ENCODE data around the gene GFOD2.
"Not testable (repeated sequence)": the region's sequence is repeated elsewhere in the genome, so short reads cannot be mapped to it uniquely, and the experiment has no call there.

The GFOD2 gene

GRCh38 chr16:67719048-67719777 is at the start of gene GFOD2:
GFOD2 (minus strand) TSS chr16:67719316; CDS start chr16:67685715, 33,601 bp downstream.
- H3K4me1 ChIP-seq (ENCODE audit: insufficient read depth, low read length) = peaks cover 8% of the 10 kb centered on the region
- peak within 1 kb of the TSS; percentile 99 for H3K9ac ChIP-seq (ENCODE audit: low read depth, low read length)
- no peaks in the 10 kb centered on the region; the same call in 1 of the 2 replicates for H3K36me3 ChIP-seq (ENCODE audit: insufficient read depth, low read length)
- no peaks in the 10 kb centered on the region for H3K9me3 ChIP-seq (ENCODE audit: control insufficient read depth, insufficient read depth, low read length)

- H3K9ac ChIP-seq (ENCODE audit: low read depth, low read length) = no peak overlapping the region
- no peaks in the 10 kb centered on the region for H3K36me3 ChIP-seq (ENCODE audit: insufficient read depth, low read length)
- no peaks in the 10 kb centered on the region for H3K9me3 ChIP-seq (ENCODE audit: control insufficient read depth, insufficient read depth, low read length)
- H3K4me1 ChIP-seq (ENCODE audit: insufficient read depth, low read length) = no peaks in the 10 kb centered on the region
Observed at GRCh38 chr16:67767953-67768352, 48.8 kb upstream of the GFOD2 start.

- H3K36me3 ChIP-seq (ENCODE audit: insufficient read depth, low read length) = no peaks in the 10 kb centered on the region
- H3K9me3 ChIP-seq (ENCODE audit: control insufficient read depth, insufficient read depth, low read length) = no peaks in the 10 kb centered on the region
- H3K9ac ChIP-seq (ENCODE audit: low read depth, low read length) = no peak overlapping the region
- H3K4me1 ChIP-seq (ENCODE audit: insufficient read depth, low read length) = no peaks in the 10 kb centered on the region
Observed at GRCh38 chr16:67766291-67766690, 47.2 kb upstream of the GFOD2 start.

- H3K9me3 ChIP-seq (ENCODE audit: control insufficient read depth, insufficient read depth, low read length) = no peaks in the 10 kb centered on the region
- no peak overlapping the region for H3K9ac ChIP-seq (ENCODE audit: low read depth, low read length)
- no peaks in the 10 kb centered on the region for H3K36me3 ChIP-seq (ENCODE audit: insufficient read depth, low read length)
- no peaks in the 10 kb centered on the region for H3K4me1 ChIP-seq (ENCODE audit: insufficient read depth, low read length)
Observed at GRCh38 chr16:67764158-67764667, 45.1 kb upstream of the GFOD2 start.

- no peaks in the 10 kb centered on the region for H3K36me3 ChIP-seq (ENCODE audit: insufficient read depth, low read length)
- no peaks in the 10 kb centered on the region for H3K9me3 ChIP-seq (ENCODE audit: control insufficient read depth, insufficient read depth, low read length)
- no peak overlapping the region for H3K9ac ChIP-seq (ENCODE audit: low read depth, low read length)
- H3K4me1 ChIP-seq (ENCODE audit: insufficient read depth, low read length) = no peaks in the 10 kb centered on the region
Observed at GRCh38 chr16:67763066-67763465, 44.0 kb upstream of the GFOD2 start.

GRCh38 chr16:67762385-67762784 is 43.3 kb upstream of the GFOD2 start:
- no peak overlapping the region for H3K9ac ChIP-seq (ENCODE audit: low read depth, low read length)
- H3K9me3 ChIP-seq (ENCODE audit: control insufficient read depth, insufficient read depth, low read length) = no peaks in the 10 kb centered on the region
- no peaks in the 10 kb centered on the region for H3K4me1 ChIP-seq (ENCODE audit: insufficient read depth, low read length)
- H3K36me3 ChIP-seq (ENCODE audit: insufficient read depth, low read length) = no peaks in the 10 kb centered on the region

- Histone ChIP-seq H3K36me3 (ENCODE audit: insufficient read depth, low read length) (no peaks in the 10 kb centered on the region), H3K4me1 (ENCODE audit: insufficient read depth, low read length) (no peaks in the 10 kb centered on the region), H3K9ac (ENCODE audit: low read depth, low read length) (no peak overlapping the region), H3K9me3 (ENCODE audit: control insufficient read depth, insufficient read depth, low read length) (no peaks in the 10 kb centered on the region)
Observed at GRCh38 chr16:67761924-67762323, 42.8 kb upstream of the GFOD2 start.

- Histone ChIP-seq H3K9ac (ENCODE audit: low read depth, low read length) (no peak overlapping the region), H3K36me3 (ENCODE audit: insufficient read depth, low read length) (no peaks in the 10 kb centered on the region), H3K9me3 (ENCODE audit: control insufficient read depth, insufficient read depth, low read length) (no peaks in the 10 kb centered on the region), H3K4me1 (ENCODE audit: insufficient read depth, low read length) (no peaks in the 10 kb centered on the region)
Observed at GRCh38 chr16:67760956-67761230, 41.8 kb upstream of the GFOD2 start.

- H3K9me3 ChIP-seq (ENCODE audit: control insufficient read depth, insufficient read depth, low read length) = no peaks in the 10 kb centered on the region
- no peaks in the 10 kb centered on the region for H3K36me3 ChIP-seq (ENCODE audit: insufficient read depth, low read length)
- no peaks in the 10 kb centered on the region for H3K4me1 ChIP-seq (ENCODE audit: insufficient read depth, low read length)
- H3K9ac ChIP-seq (ENCODE audit: low read depth, low read length) = no peak overlapping the region
Observed at GRCh38 chr16:67760206-67760955, 41.3 kb upstream of the GFOD2 start.

GRCh38 chr16:67758966-67759365 is 39.9 kb upstream of the GFOD2 start:
- Histone ChIP-seq H3K9me3 (ENCODE audit: control insufficient read depth, insufficient read depth, low read length) (no peaks in the 10 kb centered on the region), H3K36me3 (ENCODE audit: insufficient read depth, low read length) (no peaks in the 10 kb centered on the region), H3K9ac (ENCODE audit: low read depth, low read length) (no peak overlapping the region), H3K4me1 (ENCODE audit: insufficient read depth, low read length) (no peaks in the 10 kb centered on the region)

GRCh38 chr16:67758006-67758405 is 38.9 kb upstream of the GFOD2 start:
- Histone ChIP-seq H3K9me3 (ENCODE audit: control insufficient read depth, insufficient read depth, low read length) (no peaks in the 10 kb centered on the region), H3K36me3 (ENCODE audit: insufficient read depth, low read length) (no peaks in the 10 kb centered on the region), H3K9ac (ENCODE audit: low read depth, low read length) (no peak overlapping the region), H3K4me1 (ENCODE audit: insufficient read depth, low read length) (no peaks in the 10 kb centered on the region)

- Histone ChIP-seq H3K36me3 (ENCODE audit: insufficient read depth, low read length) (no peaks in the 10 kb centered on the region), H3K4me1 (ENCODE audit: insufficient read depth, low read length) (no peaks in the 10 kb centered on the region), H3K9ac (ENCODE audit: low read depth, low read length) (no peak overlapping the region), H3K9me3 (ENCODE audit: control insufficient read depth, insufficient read depth, low read length) (no peaks in the 10 kb centered on the region)
Observed at GRCh38 chr16:67752641-67753040, 33.5 kb upstream of the GFOD2 start.

GRCh38 chr16:67751331-67751730 is 32.2 kb upstream of the GFOD2 start:
- not testable (repeated sequence) for H3K9me3 ChIP-seq (ENCODE audit: control insufficient read depth, insufficient read depth, low read length); H3K4me1 ChIP-seq (ENCODE audit: insufficient read depth, low read length); H3K36me3 ChIP-seq (ENCODE audit: insufficient read depth, low read length); H3K9ac ChIP-seq (ENCODE audit: low read depth, low read length)

GRCh38 chr16:67750466-67750865 is 31.4 kb upstream of the GFOD2 start:
- H3K9ac ChIP-seq (ENCODE audit: low read depth, low read length) = no peak overlapping the region
- H3K4me1 ChIP-seq (ENCODE audit: insufficient read depth, low read length) = no peaks in the 10 kb centered on the region
- no peaks in the 10 kb centered on the region; the same call in 1 of the 2 replicates for H3K36me3 ChIP-seq (ENCODE audit: insufficient read depth, low read length)
- H3K9me3 ChIP-seq (ENCODE audit: control insufficient read depth, insufficient read depth, low read length) = no peaks in the 10 kb centered on the region

- H3K36me3 ChIP-seq (ENCODE audit: insufficient read depth, low read length) = peaks cover under 1% of the 10 kb centered on the region; the same call in 1 of the 2 replicates
- no peak overlapping the region for H3K9ac ChIP-seq (ENCODE audit: low read depth, low read length)
- no peaks in the 10 kb centered on the region for H3K9me3 ChIP-seq (ENCODE audit: control insufficient read depth, insufficient read depth, low read length)
Observed at GRCh38 chr16:67749436-67750078, 30.4 kb upstream of the GFOD2 start.

More at GRCh38 chr16:67749436-67750078, 30.4 kb upstream of the GFOD2 start:
- H3K4me1 ChIP-seq (ENCODE audit: insufficient read depth, low read length) = no peaks in the 10 kb centered on the region

Data from ES-I3 (cell line).